Panc1 (cell line): Measurements from ENCODE around the gene IL11. TPM values are rescaled to one million over a fixed set of nuclear protein-coding genes. Genes with fewer than 3 reads are reported as not detected.
A peak's percentile ranks its signal among the peaks of the same experiment; 100 is the strongest.
"Not testable (repeated sequence)": the region's sequence is repeated elsewhere in the genome, so short reads cannot be mapped to it uniquely, and the experiment has no call there.

ENCODE experiments used
- ATAC-seq: fragments of 200-7000 bp; cut with Tn5 transposase; 2 replicates; pipeline ENCODE4 v1.9.1; 2020; ENCODE audit warnings: mild to moderate bottlenecking, moderate library complexity
- BruUV-seq: library from RNA; stranded (reverse); fragments of 400-500 nt; replicated peaks from 2 replicates; lab custom pipeline; 2021; lab: Mats Ljungman, UMichigan
- CTCF ChIA-PET: fragments of 300-600 bp; sonication (Branson Sonifier 250); formaldehyde crosslinking; loops from one replicate; lab custom pipeline; 2022; ENCODE audit warnings: antibody characterized with exemption; lab: Charles Lee
- POLR2A ChIA-PET: fragments of 300-600 bp; sonication (Branson Sonifier 250); formaldehyde crosslinking; loops from one replicate; lab custom pipeline; 2022; ENCODE audit warnings: antibody characterized with exemption; lab: Charles Lee
- DNase-seq: peaks from one replicate; pipeline ENCODE4 v3.0.0-alpha.2; 2010; ENCODE audit warnings: low read depth, low spot score
- H3K27ac ChIP-seq: 2 replicates; pipeline ENCODE4 v1.5.1; 2011; ENCODE audit warnings: mild to moderate bottlenecking, low read length, inconsistent platforms
- H3K27me3 ChIP-seq: fragments of 200-500 bp; sonication (Bioruptor generic); 2 replicates; pipeline ENCODE4 v1.6.0; 2014; ENCODE audit warnings: low read length, inconsistent platforms; ENCODE audit not compliant: control insufficient read depth, insufficient read depth
- H3K36me3 ChIP-seq: fragments of 200-500 bp; sonication (Bioruptor generic); 2 replicates; pipeline ENCODE4 v1.5.1; 2014; ENCODE audit warnings: inconsistent platforms, mild to moderate bottlenecking, low read length, moderate library complexity; ENCODE audit not compliant: control insufficient read depth, insufficient read depth
- H3K4me1 ChIP-seq: 2 replicates; pipeline ENCODE4 v1.5.1; 2011; ENCODE audit warnings: inconsistent platforms, mild to moderate bottlenecking, low read length, moderate library complexity; ENCODE audit not compliant: control insufficient read depth, insufficient read depth
- H3K4me3 ChIP-seq, 2 experiments: 2 replicates each; pipeline ENCODE4 v1.5.1; 2011 to 2012; ENCODE audit warnings: low read depth in 2 of 2, low read length in 2 of 2, mild to moderate bottlenecking in 2 of 2, inconsistent platforms in 1 of 2, moderate library complexity in 1 of 2
- H3K9me3 ChIP-seq: fragments of 200-500 bp; sonication (Bioruptor generic); 2 replicates; pipeline ENCODE4 v1.5.1; 2014; ENCODE audit warnings: low read depth, mild to moderate bottlenecking, inconsistent platforms, low read length, moderate library complexity; ENCODE audit not compliant: control insufficient read depth, insufficient read depth
- CTCF ChIP-seq: fragments of 450-650 bp; IDR thresholded peaks from 2 replicates; pipeline ENCODE4 v1.5.1; 2017; ENCODE audit warnings: mild to moderate bottlenecking
- POLR2AphosphoS5 ChIP-seq: IDR thresholded peaks from 2 replicates; pipeline ENCODE4 v1.6.1; 2012; ENCODE audit warnings: mild to moderate bottlenecking, low read depth, low read length, moderate library complexity
- REST ChIP-seq, 2 experiments: IDR thresholded peaks; 2 replicates each; pipeline ENCODE4 v1.6.1; 2011 to 2012; ENCODE audit warnings: low read depth in 2 of 2, control low read depth in 1 of 2, low read length in 1 of 2, mild to moderate bottlenecking in 1 of 2, moderate library complexity in 1 of 2; ENCODE audit not compliant: insufficient read depth in 1 of 2
- SIN3A ChIP-seq: IDR thresholded peaks from 2 replicates; pipeline ENCODE4 v1.6.1; 2012; ENCODE audit warnings: low read depth, mild to moderate bottlenecking, low read length, moderate library complexity, borderline replicate concordance; ENCODE audit not compliant: insufficient read depth
- TCF7L2 ChIP-seq: IDR thresholded peaks from 2 replicates; pipeline ENCODE4 v1.6.1; 2011; ENCODE audit warnings: mild to moderate bottlenecking, low read depth, low read length, inconsistent platforms
- in situ Hi-C: cut with HindIII; loops from 2 replicates; pipeline ENCODE4 v1.10.0; 2016; ENCODE audit warnings: low sequenced_read_pairs, low pct_unique_long_range_greater_than_20kb
- intact Hi-C: fragments of 100-400 bp; cut with micrococcal nuclease; formaldehyde crosslinking; loops from one replicate; pipeline ENCODE4 v1.10.0; 2022; ENCODE audit not compliant: unreplicated experiment
- total RNA-seq: library from RNA; stranded (reverse); gene quantifications from one replicate; pipeline ENCODE4 v1.2.1, GENCODE V29; 2021; ENCODE audit not compliant: unreplicated experiment

IL11 gene
- total RNA-seq, 1 experiment from 2014 or later, result 4.4 TPM

GRCh38 chr19:55407800-55408532 is 37.7 kb upstream of the IL11 start:
- Histone ChIP-seq H3K36me3 (peaks cover 20% of the 10 kb centered on the region), H3K4me3 (peak overlapping the region; percentile 85 to 88), H3K27me3 (no peaks in the 10 kb centered on the region), H3K4me1 (peaks cover 26% of the 10 kb centered on the region), H3K27ac (peak overlapping the region; percentile 100), H3K9me3 (peaks cover 6% of the 10 kb centered on the region; the same call in 1 of the 2 replicates)
- CTCF ChIA-PET, result interaction anchor here (0.7 kb wide), 1 partner anchor 120 kb away, joined by 5 read pairs; no protein-coding TSS in a partner anchor
- POLR2A ChIA-PET, result interaction anchor here (0.6 to 0.7 kb wide), 3 partner anchors 11 to 191 kb away, joined by 3 to 9 read pairs (median 7); partner anchors contain the start of gene FIZ1
- in situ Hi-C loops, result no loop called here
- intact Hi-C loops, result no loop called here
- TF ChIP-seq CTCF (no peak), TCF7L2 (peak; percentile 85)
- TSS peak; percentile 87 for BruUV-seq
- DNase-seq, result peak; percentile 95
- ATAC-seq, result peak; percentile 92

- Histone ChIP-seq H3K4me3 (peak within 1 kb of the TSS; percentile 85 to 88), H3K27ac (peak within 1 kb of the TSS; percentile 100), H3K36me3 (peaks cover 24% of the 10 kb centered on the region), H3K4me1 (peaks cover 29% of the 10 kb centered on the region)
- DNase-seq, H3K27me3 ChIP-seq, BruUV-seq, H3K9me3 ChIP-seq, intact Hi-C loops, in situ Hi-C loops: not testable (repeated sequence)
- CTCF ChIA-PET, result interaction anchor here (0.7 kb wide), 1 partner anchor 119 kb away, joined by 5 read pairs; no protein-coding TSS in a partner anchor
- POLR2A ChIA-PET, result interaction anchor here (0.6 to 0.7 kb wide), 3 partner anchors 10 to 192 kb away, joined by 3 to 9 read pairs (median 7); partner anchors contain the start of gene FIZ1
- ATAC-seq, result peak; percentile 28; the same call in 1 of the 2 replicates
- TF ChIP-seq POLR2AphosphoS5, result peak; percentile 98
These were observed 37.2 kb upstream of the IL11 start, which contains the start of gene UBE2S for GRCh38 chr19:55407550-55407799. UBE2S (minus strand) TSS chr19:55407788; CDS start chr19:55407589, 199 bp downstream.

- peaks cover 32% of the 10 kb centered on the region for H3K4me1 ChIP-seq
- peaks cover 6% of the 10 kb centered on the region; the same call in 1 of the 2 replicates for H3K9me3 ChIP-seq
- H3K36me3 ChIP-seq, result peaks cover 29% of the 10 kb centered on the region
- H3K4me3 ChIP-seq, result peak overlapping the region; percentile 85 to 88
- H3K27me3 ChIP-seq, result no peaks in the 10 kb centered on the region
- in situ Hi-C loops, result no loop called here
- TF ChIP-seq POLR2AphosphoS5 (no peak), SIN3A (no peak), REST (IDR thresholded peaks at IDR 0.05; ENCODE audit: insufficient read depth in 1 of 2, low read depth in 2 of 2, low read length in 1 of 2) (no peak), TCF7L2 (no peak), CTCF (no peak)
- POLR2A ChIA-PET, result interaction anchor here (0.6 to 0.7 kb wide), 3 partner anchors 61 to 345 kb away, joined by 4 to 9 read pairs (median 8); no protein-coding TSS in a partner anchor
- BruUV-seq, result no TSS peak
- no peak for DNase-seq
- H3K27ac ChIP-seq, result peak overlapping the region; percentile 100
- intact Hi-C loops, result no loop called here
- ATAC-seq, result peak; percentile 14
- CTCF ChIA-PET, result interaction anchor here (0.7 kb wide), 1 partner anchor 119 kb away, joined by 5 read pairs; no protein-coding TSS in a partner anchor
These were observed 36.7 kb upstream of the IL11 start for GRCh38 chr19:55406826-55407549.
